IPS DF 19.7 (cell line): ENCODE measurements around the gene NCAN.
"Not testable (repeated sequence)": the region's sequence is repeated elsewhere in the genome, so short reads cannot be mapped to it uniquely, and the experiment has no call there.

Experiments used
- DNase-seq: peaks from one replicate; pipeline ENCODE4 v3.0.0-alpha.2; 2013; ENCODE audit warnings: low read depth, low spot score

Gene NCAN

GRCh38 chr19:19193926-19194325, 17.8 kb upstream of the NCAN start:
- no peak for DNase-seq

GRCh38 chr19:19201697-19202630, 9.8 kb upstream of the NCAN start:
- DNase-seq = no peak

- no peak for DNase-seq
These were observed 9.1 kb upstream of the NCAN start for GRCh38 chr19:19202707-19203011.

GRCh38 chr19:19203012-19203856, 8.5 kb upstream of the NCAN start, which contains the start of gene NR2C2AP:
Gene NR2C2AP (minus strand): TSS chr19:19203414. CDS start chr19:19203060, 354 bp downstream.
- no peak for DNase-seq

GRCh38 chr19:19204181-19204580, 7.6 kb upstream of the NCAN start:
- no peak for DNase-seq

GRCh38 chr19:19205416-19206410, 6.0 kb upstream of the NCAN start:
- no peak for DNase-seq

GRCh38 chr19:19206938-19207337, 4.8 kb upstream of the NCAN start:
- DNase-seq = no peak

GRCh38 chr19:19207637-19208572, 3.9 kb upstream of the NCAN start:
- no peak for DNase-seq

GRCh38 chr19:19209372-19209771, 2.4 kb upstream of the NCAN start:
- DNase-seq = no peak

GRCh38 chr19:19212916-19213315, 1.2 kb downstream of the NCAN start:
- no peak for DNase-seq

- no peak for DNase-seq
These were observed 1.8 kb downstream of the NCAN start for GRCh38 chr19:19213426-19214158.

GRCh38 chr19:19214159-19214490, 2.4 kb downstream of the NCAN start:
- DNase-seq = no peak

- no peak for DNase-seq
These were observed 3.1 kb downstream of the NCAN start for GRCh38 chr19:19214892-19215291.

GRCh38 chr19:19215792-19216191, 4.0 kb downstream of the NCAN start:
- DNase-seq = no peak

GRCh38 chr19:19217099-19217498, 5.3 kb downstream of the NCAN start:
- DNase-seq = peak; percentile 69

GRCh38 chr19:19218911-19219310, 7.2 kb downstream of the NCAN start:
- DNase-seq = no peak

- DNase-seq = not testable (repeated sequence)
These were observed 9.2 kb downstream of the NCAN start for GRCh38 chr19:19221000-19221399.

GRCh38 chr19:19223060-19223459, 11.3 kb downstream of the NCAN start:
- no peak for DNase-seq

GRCh38 chr19:19223636-19224035, 11.9 kb downstream of the NCAN start:
- DNase-seq = no peak
